HepG2 (cell line): ENCODE results near the gene ZNF445. TPM values are rescaled to one million over a fixed set of nuclear protein-coding genes. Genes with fewer than 3 reads are reported as not detected.

Source experiments
- ATAC-seq: fragments of 200-7000 bp; cut with Tn5 transposase; 3 replicates; pipeline ENCODE4 v1.9.1; 2020; ENCODE audit warnings: mild to moderate bottlenecking, moderate library complexity
- BruUV-seq: library from RNA; stranded (reverse); fragments of 400-500 nt; replicated peaks from 2 replicates; lab custom pipeline; 2021; lab: Mats Ljungman, UMichigan
- CTCF ChIA-PET: fragments of 300-600 bp; formaldehyde crosslinking; extraction: SDS; loops from one replicate; lab custom pipeline; 2021; ENCODE audit warnings: low total read pairs, inconsistent platforms, low intra/inter-chr PET ratio; lab: Yijun Ruan, JAX
- POLR2A ChIA-PET: fragments of 350-600 bp; sonication (Branson Sonifier 250); formaldehyde crosslinking; loops from one replicate; lab custom pipeline; 2020; ENCODE audit warnings: antibody characterized with exemption, inconsistent platforms; lab: Yijun Ruan, JAX
- DNase-seq: peaks from one replicate; pipeline ENCODE4 v3.0.0-alpha.2; 2015; ENCODE audit warnings: low spot score
- FAIRE-seq: peaks from 3 replicates; lab custom pipeline; 2011; peaks lifted over from hg19 to GRCh38; lab: Jason Lieb, UNC
- H2AFZ ChIP-seq: one replicate; pipeline ENCODE4 v1.6.1; 2011; ENCODE audit warnings: low read length, inconsistent platforms
- H3K27ac ChIP-seq: fragments of 300-600 bp; 3 replicates; pipeline ENCODE4 v1.8.0; 2011; ENCODE audit warnings: mixed run types, mild to moderate bottlenecking, mixed read lengths, low read length, inconsistent platforms; ENCODE audit not compliant: insufficient read depth; ENCODE audit errors: extremely low read length
- H3K27me3 ChIP-seq, 2 experiments: fragments of 200-600 bp in 1 of 2; 2 replicates in 1 of 2; 3 replicates in 1 of 2; pipeline versions ENCODE4 v1.6.0 to v1.8.0; 2011; ENCODE audit warnings: low read length in 2 of 2, mild to moderate bottlenecking in 2 of 2, moderate library complexity in 2 of 2, inconsistent platforms in 1 of 2; ENCODE audit not compliant: insufficient read depth in 2 of 2, control insufficient read depth in 1 of 2
- H3K36me3 ChIP-seq, 2 experiments: fragments of 200-600 bp in 1 of 2; replicated peaks in 1 of 2; 2 replicates in 1 of 2; 3 replicates in 1 of 2; pipeline versions ENCODE4 v1.5.1 to v1.8.0; 2011; ENCODE audit warnings: low read length in 2 of 2, inconsistent platforms in 1 of 2; ENCODE audit not compliant: insufficient read depth in 2 of 2, control insufficient read depth in 1 of 2
- H3K4me1 ChIP-seq: 2 replicates; pipeline ENCODE4 v1.5.1; 2012; ENCODE audit warnings: low read length, inconsistent platforms; ENCODE audit not compliant: insufficient read depth
- H3K4me2 ChIP-seq: 2 replicates; pipeline ENCODE4 v1.6.0; 2011; ENCODE audit warnings: low read depth, low read length, inconsistent platforms
- H3K4me3 ChIP-seq, 3 experiments: fragments of 200-600 bp in 1 of 3; sonication (generic), shearing (Covaris generic) in 1 of 3; replicated peaks in 1 of 3; 2 replicates each; pipeline ENCODE4 v1.5.1; 2011 to 2016; ENCODE audit warnings: low read length in 3 of 3, inconsistent platforms in 2 of 3, low read depth in 2 of 3, mild to moderate bottlenecking in 2 of 3, control low read depth in 1 of 3, mixed read lengths in 1 of 3; ENCODE audit not compliant: insufficient read depth in 1 of 3
- H3K79me2 ChIP-seq: one replicate; pipeline ENCODE4 v1.6.1; 2011; ENCODE audit warnings: low read length, inconsistent platforms; ENCODE audit not compliant: insufficient read depth
- H3K9ac ChIP-seq: 2 replicates; pipeline ENCODE4 v1.6.0; 2011; ENCODE audit warnings: mild to moderate bottlenecking, low read depth, low read length, inconsistent platforms; ENCODE audit not compliant: insufficient read depth
- H3K9me3 ChIP-seq: 2 replicates; pipeline ENCODE4 v1.5.1; 2012; ENCODE audit warnings: mild to moderate bottlenecking, low read length
- H4K20me1 ChIP-seq: 2 replicates; pipeline ENCODE4 v1.6.0; 2011; ENCODE audit warnings: inconsistent platforms, mild to moderate bottlenecking, low read length, moderate library complexity; ENCODE audit not compliant: insufficient read depth
- EP300 ChIP-seq, 3 experiments: sonication (generic) in 1 of 3; formaldehyde crosslinking in 1 of 3; IDR thresholded peaks; 2 replicates each; pipeline versions ENCODE4 v1.5.1 to v1.6.1; 2011 to 2020; ENCODE audit warnings: low read depth in 2 of 3, low read length in 2 of 3, borderline replicate concordance in 1 of 3, improper control_type of control experiment in 1 of 3, mild to moderate bottlenecking in 1 of 3, missing genetic modification reagents in 1 of 3, moderate library complexity in 1 of 3
- FOSL2 ChIP-seq: sonication (generic); formaldehyde crosslinking; IDR thresholded peaks from 2 replicates; pipeline ENCODE4 v1.4.0; 2020; ENCODE audit warnings: missing genetic modification reagents
- FOXP1 ChIP-seq, 2 experiments: fragments of 450-650 bp in 1 of 2; IDR thresholded peaks; 2 replicates each; pipeline ENCODE4 v1.6.1; 2017 to 2018; ENCODE audit warnings: antibody characterized with exemption in 1 of 2
- HOXA3 ChIP-seq: sonication (generic); formaldehyde crosslinking; IDR thresholded peaks from 2 replicates; pipeline ENCODE4 v1.5.0; 2020; ENCODE audit warnings: missing genetic modification reagents
- JUN ChIP-seq: sonication (generic); formaldehyde crosslinking; IDR thresholded peaks from 2 replicates; pipeline ENCODE4 v1.4.0; 2020; ENCODE audit warnings: mild to moderate bottlenecking, missing genetic modification reagents
- MYNN ChIP-seq: sonication (generic); formaldehyde crosslinking; IDR thresholded peaks from 2 replicates; pipeline ENCODE4 v1.4.0; 2020; ENCODE audit warnings: mild to moderate bottlenecking, low read depth, missing genetic modification reagents
- NR2F2 ChIP-seq: IDR thresholded peaks from 2 replicates; pipeline ENCODE4 v1.6.1; 2012; ENCODE audit warnings: low read depth, inconsistent platforms, borderline replicate concordance
- ONECUT2 ChIP-seq: sonication (generic); formaldehyde crosslinking; IDR thresholded peaks from 2 replicates; pipeline ENCODE4 v1.4.0; 2020; ENCODE audit warnings: missing genetic modification reagents
- RARA ChIP-seq: IDR thresholded peaks from 2 replicates; pipeline ENCODE4 v1.6.1; 2016; ENCODE audit warnings: missing genetic modification reagents, missing compliant biosample characterization
- SALL1 ChIP-seq: sonication (generic); formaldehyde crosslinking; IDR thresholded peaks from 2 replicates; pipeline ENCODE4 v1.8.0; 2022; ENCODE audit warnings: mild to moderate bottlenecking, missing genetic modification reagents
- SOX6 ChIP-seq, 2 experiments: fragments of 450-650 bp in 1 of 2; sonication (generic) in 1 of 2; formaldehyde crosslinking in 1 of 2; IDR thresholded peaks; 2 replicates each; pipeline versions ENCODE4 v1.4.0 to v1.6.1; 2017 to 2020; ENCODE audit warnings: antibody characterized with exemption in 1 of 2, mild to moderate bottlenecking in 1 of 2, missing genetic modification reagents in 1 of 2
- SRF ChIP-seq: IDR thresholded peaks from 2 replicates; pipeline ENCODE4 v1.6.1; 2011; ENCODE audit warnings: mild to moderate bottlenecking, low read depth, low read length, moderate library complexity
- SRSF9 ChIP-seq: fragments of 200-400 bp; formaldehyde crosslinking; IDR thresholded peaks from 2 replicates; pipeline ENCODE4 v1.6.1; 2018; ENCODE audit warnings: borderline replicate concordance, mild to moderate bottlenecking, low read depth, low read length; ENCODE audit not compliant: insufficient read depth, poor library complexity, severe bottlenecking
- XBP1 ChIP-seq: sonication (generic); formaldehyde crosslinking; IDR thresholded peaks from 2 replicates; pipeline ENCODE4 v1.5.0; 2020; ENCODE audit warnings: missing genetic modification reagents
- ZNF225 ChIP-seq: sonication (generic); formaldehyde crosslinking; IDR thresholded peaks from 2 replicates; pipeline ENCODE4 v1.4.0; 2020; ENCODE audit warnings: mild to moderate bottlenecking, missing genetic modification reagents
- ZNF431 ChIP-seq: sonication (generic); formaldehyde crosslinking; IDR thresholded peaks from 2 replicates; pipeline ENCODE4 v1.9.0; 2022; ENCODE audit warnings: missing genetic modification reagents, low read depth, mild to moderate bottlenecking, borderline replicate concordance
- ZNF614 ChIP-seq: IDR thresholded peaks from 2 replicates; pipeline ENCODE4 v1.6.1; 2018; ENCODE audit warnings: missing biosample characterization, missing genetic modification reagents, inconsistent platforms, borderline replicate concordance
- WGBS: methylation state at CpG from one replicate; pipeline ENCODE4 v1.1.6; 2017; ENCODE audit warnings: low lambda C conversion rate; 5-methylcytosine and 5-hydroxymethylcytosine counted together
- in situ Hi-C: cut with HindIII; loops from 2 replicates; pipeline ENCODE4 v1.10.0; 2017; ENCODE audit warnings: low pct_unique_long_range_greater_than_20kb; ENCODE audit not compliant: extremely low pct_ligation_motif_present
- intact Hi-C: fragments of 100-400 bp; cut with micrococcal nuclease; formaldehyde crosslinking; loops from one replicate; pipeline ENCODE4 v1.10.0; 2022; ENCODE audit not compliant: unreplicated experiment
- polyA plus RNA-seq, 8 experiments: library from polyadenylated mRNA; depleted of rRNA in 3 of 8; stranded (reverse) in 7 of 8; unstranded in 1 of 8; fragments of >200 nt; fragmentation: Illumina TruSeq in 4 of 8; extraction: Trizol in 4 of 8; gene quantifications; 2 replicates each; pipeline versions ENCODE4 v1.2.1 to v1.2.3, GENCODE V29; 2011 to 2016; ENCODE audit warnings: low read depth in 4 of 8, missing spikeins in 1 of 8, mixed read lengths in 1 of 8; ENCODE audit not compliant: insufficient read depth in 1 of 8
- total RNA-seq, 5 experiments: library from RNA; depleted of rRNA; stranded (reverse); fragments of >200 nt; fragmentation: Illumina TruSeq; extraction: Trizol; gene quantifications; 2 replicates each; pipeline ENCODE4 v1.2.3, GENCODE V29; 2016; ENCODE audit warnings: low read depth in 1 of 5
- TF ChIP-seq, protein P1 (sequence below): IDR thresholded peaks from 2 replicates; pipeline ENCODE4 v1.4.0; 2020; ENCODE audit warnings: mild to moderate bottlenecking, missing genetic modification reagents
- TF ChIP-seq, protein P2 (sequence below): sonication (generic); formaldehyde crosslinking; IDR thresholded peaks from 2 replicates; pipeline ENCODE4 v1.5.1; 2020; ENCODE audit warnings: mild to moderate bottlenecking, moderate library complexity, missing genetic modification reagents

Gene ZNF445
- total and polyA plus RNA-seq, 2 of the 13 experiments (the other 11 are each of a cell fraction or from before 2014, with no cell fraction given): 4.4 to 10.3 TPM

DNA sequence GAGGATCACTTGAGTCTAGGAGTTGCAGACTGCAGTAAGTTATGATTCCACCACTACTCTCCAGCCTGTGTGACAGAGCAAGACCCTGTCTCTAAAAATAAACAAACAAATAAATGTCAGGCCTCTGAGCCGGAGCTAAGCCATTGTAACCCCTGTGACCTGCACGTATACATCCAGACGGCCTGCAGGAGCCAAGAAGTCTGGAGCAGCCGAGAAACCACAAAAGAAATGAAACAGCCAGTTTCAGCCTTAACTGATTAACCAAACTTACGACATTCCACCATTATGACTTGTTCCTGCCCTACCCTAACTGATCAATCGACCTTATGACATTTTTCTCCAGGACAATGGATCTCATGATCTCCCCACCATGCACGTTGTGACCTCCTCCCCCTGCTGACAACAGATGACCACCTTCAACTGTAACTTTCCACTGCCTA is 45.0 kb upstream of the ZNF445 start:
- DNase-seq (peak; percentile 67), ATAC-seq (peak; percentile 59), FAIRE-seq (no peak)
- WGBS: 2% methylated on average over 7 of the region's 7 CpGs
- H3K36me3 ChIP-seq: no peaks in the 10 kb centered on the region
- no TSS peak for BruUV-seq
- in situ Hi-C loops: no loop called here
- CTCF ChIA-PET: no interaction called here
- H3K79me2 ChIP-seq: no peaks in the 10 kb centered on the region
- no peaks in the 10 kb centered on the region for H3K9me3 ChIP-seq
- H3K27me3 ChIP-seq: no peaks in the 10 kb centered on the region; a peak in 2 of 5 replicates
- intact Hi-C loops: no loop called here
- H4K20me1 ChIP-seq: no peaks in the 10 kb centered on the region
- H3K4me3 ChIP-seq: peak overlapping the region in 1 of 3 experiments; percentile 47; a peak in 2 of 6 replicates
- H3K4me2 ChIP-seq: peak overlapping the region; percentile 75
- POLR2A ChIA-PET: no interaction called here
- peak overlapping the region; percentile 64 for H2AFZ ChIP-seq
- H3K9ac ChIP-seq: no peak overlapping the region
- peaks cover 42% of the 10 kb centered on the region for H3K4me1 ChIP-seq
- no peak overlapping the region for H3K27ac ChIP-seq
- TF ChIP-seq XBP1 (CRISPR knock-in tag) (no peak), ZNF225 (CRISPR knock-in tag) (no peak), ZNF614 (CRISPR knock-in tag) (no peak), HOXA3 (peak; percentile 44; the same call in 1 of the 2 replicates), SOX6 (IDR thresholded peaks at IDR 0.05) (no peak), SOX6 (CRISPR knock-in tag; IDR thresholded peaks at IDR 0.05) (peak; percentile 91), EP300 (IDR thresholded peaks at IDR 0.05; ENCODE audit: low read depth in 2 of 2, low read length in 2 of 2) (peak in 1 of 2 experiments; percentile 60; a peak in 1 of 4 replicates), EP300 (CRISPR knock-in tag; IDR thresholded peaks at IDR 0.05; ENCODE audit: borderline replicate concordance) (0 out of 2 replicates have a peak, but pooled peaks have one; percentile 19), RARA (CRISPR knock-in tag) (peak; percentile 80), FOXP1 (IDR thresholded peaks at IDR 0.05) (no peak), FOXP1 (CRISPR knock-in tag; IDR thresholded peaks at IDR 0.05) (0 out of 2 replicates have a peak, but pooled peaks have one; percentile 14), JUN (CRISPR knock-in tag) (0 out of 2 replicates have a peak, but pooled peaks have one; percentile 18), SRF (no peak), FOSL2 (CRISPR knock-in tag) (peak; percentile 61), SRSF9 (no peak), ONECUT2 (CRISPR knock-in tag) (peak; percentile 48; the same call in 1 of the 2 replicates), SALL1 (CRISPR knock-in tag) (0 out of 2 replicates have a peak, but pooled peaks have one; percentile 21), MYNN (CRISPR knock-in tag) (no peak), NR2F2 (peak; percentile 66), ZNF431 (0 out of 2 replicates have a peak, but pooled peaks have one; percentile 24)
- TF ChIP-seq, protein P1, sequence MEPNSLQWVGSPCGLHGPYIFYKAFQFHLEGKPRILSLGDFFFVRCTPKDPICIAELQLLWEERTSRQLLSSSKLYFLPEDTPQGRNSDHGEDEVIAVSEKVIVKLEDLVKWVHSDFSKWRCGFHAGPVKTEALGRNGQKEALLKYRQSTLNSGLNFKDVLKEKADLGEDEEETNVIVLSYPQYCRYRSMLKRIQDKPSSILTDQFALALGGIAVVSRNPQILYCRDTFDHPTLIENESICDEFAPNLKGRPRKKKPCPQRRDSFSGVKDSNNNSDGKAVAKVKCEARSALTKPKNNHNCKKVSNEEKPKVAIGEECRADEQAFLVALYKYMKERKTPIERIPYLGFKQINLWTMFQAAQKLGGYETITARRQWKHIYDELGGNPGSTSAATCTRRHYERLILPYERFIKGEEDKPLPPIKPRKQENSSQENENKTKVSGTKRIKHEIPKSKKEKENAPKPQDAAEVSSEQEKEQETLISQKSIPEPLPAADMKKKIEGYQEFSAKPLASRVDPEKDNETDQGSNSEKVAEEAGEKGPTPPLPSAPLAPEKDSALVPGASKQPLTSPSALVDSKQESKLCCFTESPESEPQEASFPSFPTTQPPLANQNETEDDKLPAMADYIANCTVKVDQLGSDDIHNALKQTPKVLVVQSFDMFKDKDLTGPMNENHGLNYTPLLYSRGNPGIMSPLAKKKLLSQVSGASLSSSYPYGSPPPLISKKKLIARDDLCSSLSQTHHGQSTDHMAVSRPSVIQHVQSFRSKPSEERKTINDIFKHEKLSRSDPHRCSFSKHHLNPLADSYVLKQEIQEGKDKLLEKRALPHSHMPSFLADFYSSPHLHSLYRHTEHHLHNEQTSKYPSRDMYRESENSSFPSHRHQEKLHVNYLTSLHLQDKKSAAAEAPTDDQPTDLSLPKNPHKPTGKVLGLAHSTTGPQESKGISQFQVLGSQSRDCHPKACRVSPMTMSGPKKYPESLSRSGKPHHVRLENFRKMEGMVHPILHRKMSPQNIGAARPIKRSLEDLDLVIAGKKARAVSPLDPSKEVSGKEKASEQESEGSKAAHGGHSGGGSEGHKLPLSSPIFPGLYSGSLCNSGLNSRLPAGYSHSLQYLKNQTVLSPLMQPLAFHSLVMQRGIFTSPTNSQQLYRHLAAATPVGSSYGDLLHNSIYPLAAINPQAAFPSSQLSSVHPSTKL: peak; percentile 42; the same call in 1 of the 2 replicates
- TF ChIP-seq, protein P2, sequence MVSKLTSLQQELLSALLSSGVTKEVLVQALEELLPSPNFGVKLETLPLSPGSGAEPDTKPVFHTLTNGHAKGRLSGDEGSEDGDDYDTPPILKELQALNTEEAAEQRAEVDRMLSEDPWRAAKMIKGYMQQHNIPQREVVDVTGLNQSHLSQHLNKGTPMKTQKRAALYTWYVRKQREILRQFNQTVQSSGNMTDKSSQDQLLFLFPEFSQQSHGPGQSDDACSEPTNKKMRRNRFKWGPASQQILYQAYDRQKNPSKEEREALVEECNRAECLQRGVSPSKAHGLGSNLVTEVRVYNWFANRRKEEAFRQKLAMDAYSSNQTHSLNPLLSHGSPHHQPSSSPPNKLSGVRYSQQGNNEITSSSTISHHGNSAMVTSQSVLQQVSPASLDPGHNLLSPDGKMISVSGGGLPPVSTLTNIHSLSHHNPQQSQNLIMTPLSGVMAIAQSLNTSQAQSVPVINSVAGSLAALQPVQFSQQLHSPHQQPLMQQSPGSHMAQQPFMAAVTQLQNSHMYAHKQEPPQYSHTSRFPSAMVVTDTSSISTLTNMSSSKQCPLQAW (CRISPR knock-in tag): peak; percentile 21; the same call in 1 of the 2 replicates
